Left ventricle myocardium inferior (tissue), 1 donor: ENCODE data around the gene MYRIP. TPM values are rescaled to one million over a fixed set of nuclear protein-coding genes. Genes with fewer than 3 reads are reported as not detected.

Experiments used
- DNase-seq: peaks from one replicate; pipeline ENCODE4 v3.0.0-alpha.2; 2020
- H3K27ac ChIP-seq: fragments of 200-600 bp; replicated peaks from 2 replicates; pipeline ENCODE4 v1.8.0; 2021
- H3K27me3 ChIP-seq: fragments of 200-600 bp; 2 replicates; pipeline ENCODE4 v1.8.0; 2021; ENCODE audit warnings: low read depth
- H3K36me3 ChIP-seq: fragments of 200-600 bp; 2 replicates; pipeline ENCODE4 v1.8.0; 2021
- H3K4me1 ChIP-seq: fragments of 200-600 bp; 2 replicates; pipeline ENCODE4 v1.8.0; 2021
- H3K4me3 ChIP-seq: fragments of 200-600 bp; 2 replicates; pipeline ENCODE4 v1.8.0; 2021; ENCODE audit warnings: mild to moderate bottlenecking, moderate library complexity
- H3K9me3 ChIP-seq: fragments of 200-600 bp; replicated peaks from 2 replicates; pipeline ENCODE4 v1.8.0; 2021
- CTCF ChIP-seq: fragments of 200-600 bp; IDR thresholded peaks from 2 replicates; pipeline ENCODE4 v1.8.0; 2021; ENCODE audit warnings: antibody characterized with exemption, mild to moderate bottlenecking, borderline replicate concordance
- intact Hi-C: fragments of 100-400 bp; cut with micrococcal nuclease; formaldehyde crosslinking; loops from one replicate; pipeline ENCODE4 v1.11.0; 2022
- total RNA-seq: library from RNA; stranded (reverse); fragmentation: NEBNext Ultra II Directional; extraction: Animal tissue kit (Norgen Biotek cat#: 25700); gene quantifications from one replicate; pipeline ENCODE4 v1.2.1, GENCODE V29; 2021
- donor health status: DM: no; HTN: yes; CAD: no; lungs with severe emphysema.

The MYRIP gene
- total RNA-seq, 1 donor from 2014 or later: 1.5 TPM

GRCh38 chr3:39920271-39920670, 110.9 kb downstream of the MYRIP start:
- no peak for TF ChIP-seq CTCF

GRCh38 chr3:39927479-39927878, 118.1 kb downstream of the MYRIP start:
- no peak for TF ChIP-seq CTCF
- H3K4me1 ChIP-seq: no peaks in the 10 kb centered on the region
- no peaks in the 10 kb centered on the region for H3K36me3 ChIP-seq
- intact Hi-C loops: no loop called here
- H3K27ac ChIP-seq: no peak overlapping the region
- H3K9me3 ChIP-seq: peaks cover 36% of the 10 kb centered on the region
- H3K4me3 ChIP-seq: no peak overlapping the region
- no peaks in the 10 kb centered on the region for H3K27me3 ChIP-seq
- no peak for DNase-seq

More at GRCh38 chr3:39920271-39920670, 110.9 kb downstream of the MYRIP start:
- peaks cover 15% of the 10 kb centered on the region for H3K9me3 ChIP-seq
- no peaks in the 10 kb centered on the region for H3K4me1 ChIP-seq
- H3K36me3 ChIP-seq: no peaks in the 10 kb centered on the region
- no peak overlapping the region for H3K27ac ChIP-seq
- no peak overlapping the region for H3K4me3 ChIP-seq
- intact Hi-C loops: no loop called here
- no peaks in the 10 kb centered on the region for H3K27me3 ChIP-seq
- no peak for DNase-seq

- no peak for DNase-seq
- intact Hi-C loops: no loop called here
- Histone ChIP-seq H3K36me3 (no peaks in the 10 kb centered on the region), H3K4me1 (peaks cover 35% of the 10 kb centered on the region), H3K27ac (peak overlapping the region; percentile 42), H3K4me3 (no peak overlapping the region), H3K9me3 (no peaks in the 10 kb centered on the region), H3K27me3 (no peaks in the 10 kb centered on the region)
- no peak for TF ChIP-seq CTCF
Measured at GRCh38 chr3:39933986-39934693, 124.7 kb downstream of the MYRIP start.

- peak overlapping the region; percentile 42 for H3K27ac ChIP-seq
- peaks cover 35% of the 10 kb centered on the region for H3K4me1 ChIP-seq
- DNase-seq: no peak
- intact Hi-C loops: no loop called here
- no peak overlapping the region for H3K4me3 ChIP-seq
- no peaks in the 10 kb centered on the region for H3K36me3 ChIP-seq
- no peaks in the 10 kb centered on the region for H3K27me3 ChIP-seq
- TF ChIP-seq CTCF: no peak
- H3K9me3 ChIP-seq: no peaks in the 10 kb centered on the region
Measured at GRCh38 chr3:39934696-39935095, 125.3 kb downstream of the MYRIP start.

- Histone ChIP-seq H3K36me3 (no peaks in the 10 kb centered on the region), H3K9me3 (no peaks in the 10 kb centered on the region), H3K27ac (peak overlapping the region; percentile 42), H3K4me1 (peaks cover 35% of the 10 kb centered on the region), H3K4me3 (no peak overlapping the region), H3K27me3 (no peaks in the 10 kb centered on the region)
- intact Hi-C loops: no loop called here
- DNase-seq: no peak
- TF ChIP-seq CTCF: no peak
Measured at GRCh38 chr3:39935261-39935660, 125.9 kb downstream of the MYRIP start.
